Spinal cord (tissue), 10 donors: ENCODE data around the gene ECPAS. TPM values are rescaled to one million over a fixed set of nuclear protein-coding genes. Genes with fewer than 3 reads are reported as not detected.

Experiments
- DNase-seq, 6 donors: peaks; one replicate each; pipeline versions ENCODE4 v3.0.0 to v3.0.0-alpha.2; 2013 to 2015; ENCODE audit warnings: low spot score in 6 of 6, low read depth in 4 of 6
- H3K27ac ChIP-seq: one replicate; pipeline ENCODE4 v1.5.1; 2013; ENCODE audit warnings: low read depth, low read length, control low read depth
- H3K27me3 ChIP-seq: one replicate; pipeline ENCODE4 v1.6.1; 2013; ENCODE audit warnings: low read length; ENCODE audit not compliant: control insufficient read depth, insufficient read depth
- H3K36me3 ChIP-seq: one replicate; pipeline ENCODE4 v1.6.1; 2013; ENCODE audit warnings: low read length; ENCODE audit not compliant: control insufficient read depth, insufficient read depth
- H3K4me1 ChIP-seq: one replicate; pipeline ENCODE4 v1.6.1; 2013; ENCODE audit warnings: low read length; ENCODE audit not compliant: control insufficient read depth, insufficient read depth
- H3K4me3 ChIP-seq: one replicate; pipeline ENCODE4 v1.5.1; 2013; ENCODE audit warnings: low read depth, low read length, control low read depth
- H3K9me3 ChIP-seq: one replicate; pipeline ENCODE4 v1.6.1; 2013; ENCODE audit warnings: low read length; ENCODE audit not compliant: control insufficient read depth, insufficient read depth
- WGBS: methylation state at CpG from one replicate; pipeline ENCODE4 v1.1.5; 2013; ENCODE audit warnings: missing lambda C conversion rate; ENCODE audit not compliant: insufficient coverage; 5-methylcytosine and 5-hydroxymethylcytosine counted together
- polyA plus RNA-seq, 2 donors: library from polyadenylated mRNA; unstranded; fragments of 120-200 nt; gene quantifications; one replicate each; pipeline ENCODE4 v1.2.1, GENCODE V29; 2013; ENCODE audit not compliant: insufficient read length in 2 of 2
- total RNA-seq, 2 donors: library from RNA; depleted of rRNA in 1 of 2; stranded (reverse); fragments of 120-200 nt in 1 of 2; fragments of >200 nt in 1 of 2; gene quantifications; one replicate each; pipeline versions ENCODE4 v1.2.3 to v1.2.4, GENCODE V29; 2013 to 2014
- donor health status: healthy.

The ECPAS gene
- total and polyA plus RNA-seq, 4 donors = 64.4 to 120 (median 74.0) TPM

GRCh38 chr9:111399772-111400563 is 84.2 kb downstream of the ECPAS start:
- Histone ChIP-seq H3K36me3 (peaks cover 23% of the 10 kb centered on the region), H3K4me1 (no peaks in the 10 kb centered on the region), H3K27me3 (no peaks in the 10 kb centered on the region), H3K4me3 (no peak overlapping the region), H3K9me3 (peaks cover 10% of the 10 kb centered on the region), H3K27ac (no peak overlapping the region)
- WGBS = 100% methylated on average over 1 of the region's 4 CpGs
- no peak for DNase-seq

- H3K4me3 ChIP-seq = no peak overlapping the region
- peaks cover 23% of the 10 kb centered on the region for H3K36me3 ChIP-seq
- H3K27me3 ChIP-seq = no peaks in the 10 kb centered on the region
- H3K9me3 ChIP-seq = peaks cover 10% of the 10 kb centered on the region
- WGBS = 86% methylated on average over 2 of the region's 4 CpGs
- no peak for DNase-seq
- H3K4me1 ChIP-seq = no peaks in the 10 kb centered on the region
- H3K27ac ChIP-seq = no peak overlapping the region
These were observed 84.9 kb downstream of the ECPAS start for GRCh38 chr9:111399211-111399739.

GRCh38 chr9:111393971-111394370 is 90.2 kb downstream of the ECPAS start:
- no peak for DNase-seq
- Histone ChIP-seq H3K9me3 (no peaks in the 10 kb centered on the region), H3K4me1 (no peaks in the 10 kb centered on the region), H3K4me3 (no peak overlapping the region), H3K27me3 (no peaks in the 10 kb centered on the region), H3K27ac (no peak overlapping the region), H3K36me3 (peaks cover 31% of the 10 kb centered on the region)
- WGBS = no CpG with 5 or more reads among the region's 1 CpG

- Histone ChIP-seq H3K27me3 (no peaks in the 10 kb centered on the region), H3K27ac (no peak overlapping the region), H3K9me3 (no peaks in the 10 kb centered on the region), H3K4me1 (no peaks in the 10 kb centered on the region), H3K4me3 (no peak overlapping the region), H3K36me3 (peaks cover 29% of the 10 kb centered on the region)
- DNase-seq = no peak
- 100% methylated on average over 4 of the region's 4 CpGs for WGBS
These were observed 94.8 kb downstream of the ECPAS start for GRCh38 chr9:111389406-111389805.

- no peak overlapping the region for H3K27ac ChIP-seq
- H3K4me1 ChIP-seq = no peaks in the 10 kb centered on the region
- no peak overlapping the region for H3K4me3 ChIP-seq
- DNase-seq = no peak
- peaks cover 35% of the 10 kb centered on the region for H3K36me3 ChIP-seq
- WGBS = 86% methylated on average over 1 of the region's 3 CpGs
- no peaks in the 10 kb centered on the region for H3K9me3 ChIP-seq
- H3K27me3 ChIP-seq = no peaks in the 10 kb centered on the region
These were observed 97.8 kb downstream of the ECPAS start for GRCh38 chr9:111386386-111386785.

- no peaks in the 10 kb centered on the region for H3K4me1 ChIP-seq
- no CpG with 5 or more reads among the region's 1 CpG for WGBS
- H3K9me3 ChIP-seq = no peaks in the 10 kb centered on the region
- DNase-seq = no peak
- H3K4me3 ChIP-seq = no peak overlapping the region
- peaks cover 18% of the 10 kb centered on the region for H3K36me3 ChIP-seq
- no peaks in the 10 kb centered on the region for H3K27me3 ChIP-seq
- H3K27ac ChIP-seq = no peak overlapping the region
These were observed 103.2 kb downstream of the ECPAS start for GRCh38 chr9:111381006-111381405.

- 88% methylated on average over 3 of the region's 3 CpGs for WGBS
- Histone ChIP-seq H3K9me3 (no peaks in the 10 kb centered on the region), H3K36me3 (peaks cover 11% of the 10 kb centered on the region), H3K4me1 (no peaks in the 10 kb centered on the region), H3K27me3 (no peaks in the 10 kb centered on the region), H3K4me3 (no peak overlapping the region), H3K27ac (no peak overlapping the region)
- no peak for DNase-seq
These were observed 108.2 kb downstream of the ECPAS start for GRCh38 chr9:111375817-111376564.

- Histone ChIP-seq H3K9me3 (no peaks in the 10 kb centered on the region), H3K36me3 (peaks cover 11% of the 10 kb centered on the region), H3K4me3 (no peak overlapping the region), H3K27me3 (no peaks in the 10 kb centered on the region), H3K4me1 (no peaks in the 10 kb centered on the region), H3K27ac (no peak overlapping the region)
- DNase-seq = no peak
- WGBS = no CpG with 5 or more reads among the region's 2 CpGs
These were observed 109.1 kb downstream of the ECPAS start for GRCh38 chr9:111375062-111375461.

- Histone ChIP-seq H3K36me3 (peaks cover 26% of the 10 kb centered on the region), H3K27me3 (no peaks in the 10 kb centered on the region), H3K4me3 (no peak overlapping the region), H3K9me3 (no peaks in the 10 kb centered on the region), H3K4me1 (no peaks in the 10 kb centered on the region), H3K27ac (no peak overlapping the region)
- 86% methylated on average over 5 of the region's 6 CpGs for WGBS
- DNase-seq = no peak
These were observed 111.9 kb downstream of the ECPAS start for GRCh38 chr9:111372297-111372696.
